Endothelial cell of coronary artery (primary cell): ENCODE measurements around the gene DNAJC27. TPM values are rescaled to one million over a fixed set of nuclear protein-coding genes. Genes with fewer than 3 reads are reported as not detected.

Experiments used
- total RNA-seq: library from RNA; depleted of rRNA; stranded (reverse); fragments of >200 nt; gene quantifications from 2 replicates; pipeline ENCODE4 v1.2.3, GENCODE V29; 2014

Gene DNAJC27
- 1.6 and 1.9 TPM in 2 replicates for total RNA-seq

DNA sequence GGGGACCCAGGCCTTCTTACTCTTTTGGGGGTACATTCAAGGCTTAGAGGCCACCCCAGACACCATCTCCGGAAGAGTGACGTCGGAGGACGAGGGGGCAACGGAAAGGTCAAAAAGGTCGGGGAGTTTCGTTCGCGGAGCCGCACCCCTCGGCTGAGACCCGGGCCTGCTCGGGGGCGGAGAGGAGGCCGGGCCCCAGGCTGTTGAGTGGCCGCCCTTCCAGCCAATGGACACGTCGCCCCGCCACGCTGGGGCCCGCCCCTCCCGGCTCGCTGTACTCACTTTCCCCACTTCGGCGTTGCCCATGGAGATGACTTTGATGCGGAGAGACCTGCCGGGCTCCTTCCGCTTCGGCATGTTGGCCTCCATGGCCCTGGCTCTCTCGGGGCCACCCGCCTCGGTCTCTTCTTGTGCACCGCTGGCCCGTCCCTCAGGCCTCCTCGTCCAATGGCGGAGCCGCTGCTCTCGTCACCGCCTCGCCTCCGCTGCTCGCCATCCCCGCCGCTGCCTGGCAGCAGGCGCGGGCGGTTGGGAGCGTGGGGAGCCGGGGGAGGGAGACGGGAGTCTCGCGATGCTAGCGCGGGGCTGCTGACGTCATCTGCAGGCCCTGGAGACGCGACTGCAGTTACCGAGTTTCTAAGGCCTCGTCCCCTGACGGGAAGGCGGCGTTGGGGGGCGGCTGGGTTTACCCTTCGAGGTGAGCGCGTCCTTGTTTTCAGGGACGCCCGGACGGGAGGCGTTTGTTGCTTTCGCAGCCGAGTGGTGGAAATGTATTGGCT is at the start of gene DNAJC27:
DNAJC27 (minus strand) TSS at position 420 of the 779 bp plus-strand sequence; CDS start at position 369, 51 bp downstream.

DNA sequence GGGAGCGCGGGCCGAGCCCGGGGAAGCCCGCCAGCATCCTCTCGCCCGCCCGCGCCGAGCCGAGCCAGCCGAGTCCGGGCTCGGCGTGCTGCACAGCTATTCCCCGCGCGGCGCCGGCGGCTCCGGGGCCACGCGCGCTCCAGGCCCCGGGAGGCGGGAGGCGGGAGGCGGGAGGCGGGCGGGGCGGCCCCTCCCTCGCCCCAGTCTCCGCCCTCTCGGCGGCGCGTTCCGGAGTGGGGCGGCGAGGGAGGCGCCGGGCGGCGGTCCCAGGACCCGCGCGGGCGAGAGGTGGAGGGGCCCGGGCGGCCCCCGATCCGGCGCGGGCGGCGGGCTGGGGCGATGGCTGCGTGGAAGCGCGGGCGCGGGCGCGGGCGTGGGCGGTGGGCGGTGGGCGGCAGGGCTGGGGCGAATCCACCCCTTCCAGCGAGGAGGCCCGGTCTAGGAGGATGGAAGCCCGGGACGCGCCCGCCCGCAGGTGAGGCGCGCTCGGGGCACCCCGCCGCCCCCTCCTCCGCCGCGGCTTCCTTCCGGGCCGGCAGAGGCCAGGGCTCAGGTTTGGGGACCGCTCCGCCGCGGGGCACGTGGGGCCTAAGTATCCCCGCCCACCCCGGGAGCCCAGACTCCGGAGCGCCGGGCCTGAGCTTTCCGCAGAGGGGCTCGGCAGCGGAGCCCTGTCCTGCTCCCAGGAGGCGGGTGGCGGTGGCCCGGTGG is 51.5 kb downstream of the DNAJC27 start, which contains the start of gene ADCY3:
ADCY3 (minus strand) TSS at position 140 of the 711 bp plus-strand sequence. CDS start 1,250 bp downstream, outside the sequence.

Other genes with a start within 250 kb of the DNAJC27 start
- 27.1 and 36.7 TPM in 2 replicates for gene PTRHD1, start 178.6 kb downstream of the DNAJC27 start, total RNA-seq
- 8.5 and 15.7 TPM in 2 replicates for gene CENPO, start 178.5 kb downstream of the DNAJC27 start, total RNA-seq
- 22.9 and 33.1 TPM in 2 replicates for gene ADCY3, start 51.7 kb downstream of the DNAJC27 start, total RNA-seq
- gene EFR3B, start 70.1 kb upstream of the DNAJC27 start, total RNA-seq: 0.28 and 0.81 TPM in 2 replicates
- 0.09 and 0.66 TPM in 2 replicates for gene POMC, start 196.6 kb upstream of the DNAJC27 start, total RNA-seq